ENCODE results near the gene AVPI1. TPM values are rescaled to one million over a fixed set of nuclear protein-coding genes. Genes with fewer than 3 reads are reported as not detected.
"Not testable (repeated sequence)": the region's sequence is repeated elsewhere in the genome, so short reads cannot be mapped to it uniquely, and the experiment has no call there.

AVPI1 gene
- total RNA-seq, 1 experiment from 2014 or later, result 34.9 TPM

GRCh38 chr10:97684368-97684713 lies 2.7 kb downstream of the AVPI1 start:
- not testable (repeated sequence) for DNase-seq (ENCODE audit: low read depth)

- DNase-seq (ENCODE audit: low read depth), result peak; percentile 55
Observed at GRCh38 chr10:97683556-97684367, 3.3 kb downstream of the AVPI1 start.

DNA sequence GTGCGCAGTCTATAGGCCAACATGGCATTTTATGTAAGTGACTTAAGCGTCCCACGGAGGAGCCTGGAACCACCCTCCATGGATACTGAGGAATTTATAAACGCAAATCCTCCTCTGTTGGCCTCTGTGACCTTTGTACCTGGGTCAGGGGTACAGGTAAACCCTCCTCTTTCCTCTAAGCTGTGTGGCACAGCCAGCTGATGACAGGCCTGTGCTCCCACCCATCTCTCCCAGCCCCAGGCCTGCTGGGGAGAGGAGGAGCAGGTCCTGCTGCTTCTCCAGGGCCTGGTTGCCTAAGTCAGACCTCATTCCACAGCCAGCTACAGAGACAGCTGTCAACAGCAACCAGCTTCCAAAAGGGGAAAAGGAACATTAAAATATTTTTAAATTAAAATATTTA lies 5.0 kb downstream of the AVPI1 start:
- no peak for DNase-seq (ENCODE audit: low read depth)

DNA sequence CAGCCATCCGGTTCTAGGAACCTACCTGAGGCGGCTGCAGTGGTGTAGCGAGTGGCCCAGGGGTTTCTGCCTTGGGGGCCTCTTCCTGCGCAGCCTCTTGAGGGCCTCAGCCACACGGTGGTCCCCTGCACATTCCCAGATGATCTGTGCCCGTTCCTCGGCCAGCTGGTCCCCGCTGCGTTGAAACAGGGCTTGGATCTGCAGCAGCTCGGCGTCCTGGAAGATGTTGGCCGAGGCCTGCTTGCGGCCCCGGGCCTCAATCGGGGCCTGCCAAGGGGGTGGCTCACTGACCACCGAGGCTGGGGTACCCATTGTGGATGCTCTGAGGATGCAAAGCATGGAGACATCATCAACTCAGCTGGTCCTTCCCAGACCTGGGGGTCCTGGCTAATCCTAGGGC lies 7.4 kb downstream of the AVPI1 start:
- DNase-seq (ENCODE audit: low read depth), result no peak

DNA sequence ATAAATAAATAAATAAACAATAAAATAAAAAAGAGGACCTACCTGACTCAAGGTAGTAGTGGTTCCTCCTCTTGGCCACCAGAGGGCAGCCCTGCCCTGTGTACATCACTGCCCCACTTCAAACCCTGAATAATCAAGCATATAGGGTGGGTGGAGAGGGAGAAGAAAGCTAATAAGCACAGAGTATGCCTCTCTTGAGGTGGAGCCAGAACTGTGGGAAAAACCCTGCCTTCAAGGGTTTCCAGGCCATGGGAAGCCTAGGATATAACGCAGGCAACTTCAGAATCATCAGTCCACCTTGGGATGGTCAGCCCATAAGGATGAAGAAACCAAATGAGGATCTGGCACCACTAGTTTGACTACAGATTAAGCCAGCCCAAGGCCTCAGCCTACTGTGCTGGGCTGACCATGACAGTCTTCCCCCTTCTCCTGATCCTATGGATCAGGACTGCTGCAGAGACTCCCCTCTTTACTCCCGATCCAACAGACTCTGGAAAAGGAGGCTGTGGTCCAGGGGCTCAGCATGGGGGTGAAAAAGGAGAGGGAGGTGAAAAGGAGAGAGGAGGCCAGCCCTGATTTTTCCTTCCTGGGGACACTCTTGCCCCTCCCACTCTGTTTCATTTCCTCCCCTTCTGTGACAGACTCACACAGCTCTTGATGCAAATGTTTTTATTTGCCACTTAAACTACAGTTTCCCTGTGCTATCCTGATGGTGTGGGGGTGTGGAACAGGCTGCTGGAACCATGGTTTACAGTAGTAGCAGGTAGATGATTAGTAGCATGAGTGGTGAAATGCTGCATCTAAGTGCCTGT lies 10.1 kb downstream of the AVPI1 start:
- peak; percentile 42 for DNase-seq (ENCODE audit: low read depth)

GRCh38 chr10:97675222-97675621 lies 11.8 kb downstream of the AVPI1 start:
- no peak for DNase-seq (ENCODE audit: low read depth)

DNA sequence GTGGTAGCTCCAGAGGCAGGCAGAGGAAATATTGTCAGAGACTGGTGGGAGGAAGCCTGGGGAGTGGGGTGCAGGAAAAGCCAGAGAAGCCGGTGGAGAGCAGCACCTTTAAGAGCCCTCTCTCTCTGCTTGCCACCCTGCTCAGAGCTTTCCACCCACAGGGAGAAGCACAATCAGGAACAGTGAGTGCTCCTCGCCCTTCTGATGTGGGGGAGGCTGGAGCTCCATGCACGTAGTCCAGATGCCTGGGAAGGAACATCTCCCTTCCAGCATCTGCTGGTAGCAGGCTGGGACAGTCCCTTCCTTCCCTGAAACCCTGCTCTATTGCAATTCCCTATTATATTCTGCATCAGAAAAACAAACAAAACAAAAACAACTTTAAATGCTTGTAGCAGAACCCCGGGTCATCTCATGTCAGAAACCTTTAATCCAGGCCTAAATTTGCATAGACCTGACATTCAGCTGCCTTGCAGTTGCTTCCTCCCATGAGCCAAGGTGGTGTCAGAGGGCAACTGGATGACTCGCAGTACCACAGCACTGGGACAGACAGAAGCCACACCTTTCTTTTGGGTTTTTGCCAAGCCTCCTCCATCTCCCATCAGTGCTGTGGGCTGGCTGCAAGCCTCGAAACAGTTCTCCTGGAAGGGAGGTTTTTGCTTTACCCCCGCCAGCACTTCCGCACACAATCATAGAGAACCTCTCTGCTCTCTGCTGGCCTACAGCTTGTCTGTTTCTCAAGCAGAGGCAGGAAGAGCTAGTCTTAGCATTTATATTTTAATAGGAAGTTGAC lies 13.1 kb downstream of the AVPI1 start:
- peak; percentile 80 for DNase-seq (ENCODE audit: low read depth)

DNA sequence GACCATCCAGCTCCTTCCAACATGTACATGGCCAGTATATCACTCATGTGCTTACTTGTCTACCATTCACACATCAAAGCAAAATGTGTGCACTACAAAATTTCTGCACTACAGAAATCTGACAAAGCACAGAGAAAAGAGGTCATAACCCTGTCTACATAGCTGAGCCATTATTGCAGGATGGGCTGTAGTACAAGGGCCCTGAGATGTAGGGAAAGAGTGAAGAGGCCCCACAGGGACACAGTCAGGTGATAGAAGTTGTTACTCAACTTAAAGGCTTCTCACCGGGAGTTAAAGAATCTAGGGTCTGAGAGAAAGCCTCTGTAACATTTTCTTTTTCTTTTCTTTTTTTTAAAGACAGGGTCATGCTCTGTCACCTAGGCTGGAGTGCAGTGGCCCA lies 17.5 kb downstream of the AVPI1 start:
- DNase-seq (ENCODE audit: low read depth), result no peak

GRCh38 chr10:97667463-97667862 lies 19.6 kb downstream of the AVPI1 start:
- no peak for DNase-seq (ENCODE audit: low read depth)

DNA sequence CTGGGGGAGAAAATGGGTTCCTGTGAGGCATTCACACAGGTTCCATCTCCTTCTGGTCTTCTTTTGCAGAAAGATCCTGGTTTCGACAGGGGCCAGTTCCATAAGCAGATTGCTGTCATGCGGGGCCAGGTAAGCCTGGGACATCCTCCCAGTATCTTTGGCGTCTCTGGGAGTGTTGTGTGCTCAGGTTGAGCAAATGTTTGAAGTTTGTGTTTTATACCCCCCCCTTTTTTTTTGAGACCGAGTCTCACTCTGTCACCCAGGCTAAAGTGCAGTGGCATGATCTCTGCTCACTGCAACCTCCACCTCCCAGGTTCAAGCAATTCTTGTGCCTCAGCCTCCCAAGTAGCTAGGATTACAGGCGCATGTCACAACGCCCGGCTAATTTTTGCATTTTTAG lies 20.0 kb downstream of the AVPI1 start:
- DNase-seq (ENCODE audit: low read depth), result no peak

DNA sequence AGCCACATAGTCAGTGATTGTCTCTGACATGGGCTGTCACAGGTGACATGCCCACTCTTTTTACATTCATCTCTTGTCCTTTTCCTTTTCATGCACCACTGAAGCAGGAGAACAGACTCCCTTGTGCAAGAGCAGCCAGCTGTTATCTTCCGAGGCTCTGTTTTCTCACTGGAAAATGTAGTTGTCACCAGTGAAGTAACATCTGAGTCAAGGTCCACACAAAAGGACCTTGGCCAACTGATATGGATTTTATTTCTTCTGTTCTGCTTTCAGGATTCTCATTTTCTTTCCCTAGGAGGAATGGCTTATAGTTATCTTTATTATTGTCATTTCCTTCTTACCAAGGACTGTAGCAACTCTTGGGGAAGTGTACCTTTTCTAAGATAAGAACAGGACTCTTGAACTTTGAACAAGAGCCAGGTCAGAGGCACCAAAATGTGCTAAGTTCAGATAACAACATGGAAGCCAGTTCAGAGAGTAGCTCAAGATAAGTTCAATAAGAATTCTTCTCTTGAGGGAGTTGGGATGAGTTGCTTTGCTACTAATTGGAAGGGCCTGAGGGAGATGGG lies 22.7 kb downstream of the AVPI1 start:
- no peak for DNase-seq (ENCODE audit: low read depth)

GRCh38 chr10:97659589-97659988 lies 27.5 kb downstream of the AVPI1 start:
- peak; percentile 27 for DNase-seq (ENCODE audit: low read depth)

- DNase-seq (ENCODE audit: low read depth), result no peak
Observed at GRCh38 chr10:97656777-97657176, 30.3 kb downstream of the AVPI1 start.

GRCh38 chr10:97651773-97652172 lies 35.3 kb downstream of the AVPI1 start:
- DNase-seq (ENCODE audit: low read depth), result no peak

- DNase-seq (ENCODE audit: low read depth), result no peak
Observed at GRCh38 chr10:97650726-97651125, 36.3 kb downstream of the AVPI1 start.

- DNase-seq (ENCODE audit: low read depth), result not testable (repeated sequence)
Observed at GRCh38 chr10:97649405-97649750, 37.7 kb downstream of the AVPI1 start.

- peak; percentile 98 for DNase-seq (ENCODE audit: low read depth)
Observed at GRCh38 chr10:97648562-97649404, 38.3 kb downstream of the AVPI1 start.

GRCh38 chr10:97647556-97647955 lies 39.5 kb downstream of the AVPI1 start:
- DNase-seq (ENCODE audit: low read depth), result peak; percentile 73

- no peak for DNase-seq (ENCODE audit: low read depth)
Observed at GRCh38 chr10:97644936-97645335, 42.1 kb downstream of the AVPI1 start.

DNA sequence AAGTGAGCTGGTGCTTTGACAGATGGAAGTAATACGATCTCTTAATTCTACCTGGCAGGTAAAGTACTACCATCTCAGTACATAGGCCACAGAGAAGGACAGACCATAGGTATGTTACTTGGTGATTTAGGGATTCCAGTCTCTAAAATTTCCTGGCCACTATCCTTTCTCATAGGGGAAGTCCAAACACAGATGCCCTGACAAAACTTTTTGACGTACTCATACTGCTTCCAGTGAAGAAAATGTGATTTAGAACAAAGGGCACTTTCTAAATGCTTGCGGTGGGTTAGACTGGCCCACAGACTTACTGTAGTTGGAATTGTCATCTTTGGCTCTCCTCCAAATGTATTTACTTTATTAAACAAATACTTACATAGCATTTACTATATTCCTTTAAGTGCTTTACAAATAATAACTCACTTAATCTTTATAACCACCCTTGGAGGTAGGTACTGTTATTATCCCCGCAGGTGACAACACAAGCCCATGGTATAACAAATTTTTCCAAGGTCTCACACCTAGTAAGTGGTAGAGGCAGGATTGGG lies 43.5 kb downstream of the AVPI1 start:
- no peak for DNase-seq (ENCODE audit: low read depth)

All from HT1080 (cell line).